Loucy (cell line): ENCODE measurements around the gene PLD5.

ENCODE experiments used
- H2AFZ ChIP-seq: fragments of 200-600 bp; sonication (generic); 2 replicates; pipeline ENCODE4 v1.6.0; 2016; ENCODE audit warnings: antibody characterized with exemption, mild to moderate bottlenecking, low read length, moderate library complexity
- H3F3A ChIP-seq: fragments of 200-600 bp; 2 replicates; pipeline ENCODE4 v1.6.0; 2016; ENCODE audit warnings: antibody characterized with exemption, low read depth, mild to moderate bottlenecking
- H3K27me3 ChIP-seq: fragments of 200-600 bp; sonication (generic); 2 replicates; pipeline ENCODE4 v1.6.1; 2014; ENCODE audit warnings: low read length, mild to moderate bottlenecking; ENCODE audit not compliant: insufficient read depth, poor library complexity, severe bottlenecking
- H3K36me3 ChIP-seq: fragments of 200-600 bp; sonication (generic); 2 replicates; pipeline ENCODE4 v1.6.1; 2016; ENCODE audit warnings: low read length; ENCODE audit not compliant: insufficient read depth
- H3K4me1 ChIP-seq: fragments of 200-600 bp; sonication (generic); 2 replicates; pipeline ENCODE4 v1.5.1; 2014; ENCODE audit warnings: low read length, mild to moderate bottlenecking; ENCODE audit not compliant: insufficient read depth, poor library complexity, severe bottlenecking
- H3K4me2 ChIP-seq: fragments of 200-600 bp; sonication (generic); 2 replicates; pipeline ENCODE4 v1.6.0; 2014; ENCODE audit warnings: antibody characterized with exemption, low read length, low read depth, mild to moderate bottlenecking; ENCODE audit not compliant: poor library complexity, severe bottlenecking
- H3K4me3 ChIP-seq: fragments of 200-600 bp; sonication (generic); 2 replicates; pipeline ENCODE4 v1.5.1; 2014; ENCODE audit warnings: low read length, mild to moderate bottlenecking, mixed read lengths; ENCODE audit not compliant: poor library complexity, severe bottlenecking
- H3K79me2 ChIP-seq: fragments of 200-600 bp; sonication (generic); 2 replicates; pipeline ENCODE4 v1.6.1; 2014; ENCODE audit warnings: low read length; ENCODE audit not compliant: insufficient read depth
- H3K9ac ChIP-seq: fragments of 200-600 bp; sonication (generic); 2 replicates; pipeline ENCODE4 v1.6.0; 2014; ENCODE audit warnings: mild to moderate bottlenecking, low read depth, low read length, moderate library complexity; ENCODE audit not compliant: poor library complexity, severe bottlenecking
- H3K9me2 ChIP-seq: fragments of 200-600 bp; sonication (generic); replicated peaks from 2 replicates; pipeline ENCODE4 v1.6.1; 2016; ENCODE audit warnings: low read depth, low read length, mixed read lengths
- H3K9me3 ChIP-seq: fragments of 200-600 bp; sonication (generic); 2 replicates; pipeline ENCODE4 v1.6.1; 2014; ENCODE audit warnings: mild to moderate bottlenecking, antibody characterized with exemption, low read length, low read depth; ENCODE audit not compliant: insufficient read depth
- H4K20me1 ChIP-seq: fragments of 200-600 bp; sonication (generic); 2 replicates; pipeline ENCODE4 v1.6.0; 2014; ENCODE audit warnings: antibody characterized with exemption, low read length, mild to moderate bottlenecking; ENCODE audit not compliant: insufficient read depth, poor library complexity, severe bottlenecking
- CTCF ChIP-seq: fragments of 200-600 bp; sonication (generic); conservative IDR thresholded peaks from 2 replicates; pipeline ENCODE4 v1.5.1; 2014; ENCODE audit warnings: mild to moderate bottlenecking, antibody characterized with exemption, low read length
- EZH2phosphoT487 ChIP-seq: fragments of 200-600 bp; IDR thresholded peaks from 2 replicates; pipeline ENCODE4 v1.6.1; 2018; ENCODE audit warnings: antibody characterized with exemption, mild to moderate bottlenecking, moderate library complexity, borderline replicate concordance

The PLD5 gene

DNA sequence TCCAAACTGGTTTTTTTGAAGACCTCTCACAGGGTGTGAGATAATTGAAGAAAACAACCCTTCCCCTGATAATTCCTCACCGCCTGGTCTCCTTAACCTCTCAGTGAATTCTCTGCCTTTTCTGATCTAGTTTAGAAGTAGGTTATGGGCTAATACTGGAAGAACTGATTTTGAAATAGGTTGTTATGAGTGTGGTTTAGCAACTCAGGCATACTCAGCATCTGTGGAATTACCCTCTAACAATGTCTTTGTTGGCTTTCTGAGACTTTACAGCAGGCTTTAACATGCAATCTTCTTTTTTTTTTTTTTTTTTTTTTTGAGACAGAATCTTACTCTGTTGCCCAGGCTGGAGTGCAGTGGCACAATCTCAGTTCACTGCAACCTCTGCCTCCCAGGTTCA, 10.3 kb upstream of the PLD5 start:
- Histone ChIP-seq H2AFZ (no peak overlapping the region), H3K36me3 (no peaks in the 10 kb centered on the region), H3K9me2 (no peaks in the 10 kb centered on the region), H3K27me3 (no peaks in the 10 kb centered on the region), H3K9me3 (no peaks in the 10 kb centered on the region), H3K79me2 (no peaks in the 10 kb centered on the region), H3K4me1 (no peaks in the 10 kb centered on the region), H3K4me2 (no peak overlapping the region), H3K4me3 (no peak overlapping the region), H3F3A (no peaks in the 10 kb centered on the region), H3K9ac (no peak overlapping the region), H4K20me1 (no peaks in the 10 kb centered on the region)
- TF ChIP-seq EZH2phosphoT487 (no peak), CTCF (no peak)

DNA sequence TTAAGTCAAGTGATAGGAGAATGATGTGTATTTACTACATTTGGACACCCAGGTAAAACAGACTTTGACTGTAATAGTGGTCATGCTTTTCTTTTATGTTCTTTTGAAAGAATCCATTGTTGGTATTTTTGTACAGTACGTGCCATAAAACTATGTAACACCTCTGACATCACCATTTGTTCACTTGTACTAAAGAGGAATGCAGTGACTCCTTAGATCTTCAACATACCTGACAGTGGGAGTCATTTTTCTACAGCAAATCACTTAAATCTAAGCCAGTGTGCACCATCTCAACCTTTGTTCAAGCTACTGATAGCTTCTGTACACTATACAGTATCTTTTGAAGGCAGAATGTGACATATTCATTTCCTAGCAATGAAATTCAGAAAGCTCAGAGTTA, 6.3 kb upstream of the PLD5 start:
- Histone ChIP-seq H3K27me3 (no peaks in the 10 kb centered on the region), H3K4me3 (no peak overlapping the region), H3K4me1 (no peaks in the 10 kb centered on the region), H2AFZ (no peak overlapping the region), H4K20me1 (no peaks in the 10 kb centered on the region), H3F3A (no peaks in the 10 kb centered on the region), H3K9me3 (no peaks in the 10 kb centered on the region), H3K36me3 (no peaks in the 10 kb centered on the region), H3K9me2 (no peaks in the 10 kb centered on the region), H3K79me2 (no peaks in the 10 kb centered on the region), H3K4me2 (no peak overlapping the region), H3K9ac (no peak overlapping the region)
- no peak for TF ChIP-seq CTCF
- no peak for TF ChIP-seq EZH2phosphoT487

GRCh38 chr1:242525769-242526168, 1.3 kb upstream of the PLD5 start:
- Histone ChIP-seq H3K79me2 (no peaks in the 10 kb centered on the region), H3K4me2 (no peak overlapping the region), H3K9me2 (no peaks in the 10 kb centered on the region), H3K9ac (no peak overlapping the region), H2AFZ (no peak overlapping the region), H3K4me3 (no peak overlapping the region), H3K4me1 (no peaks in the 10 kb centered on the region), H3F3A (no peaks in the 10 kb centered on the region), H4K20me1 (no peaks in the 10 kb centered on the region), H3K36me3 (no peaks in the 10 kb centered on the region), H3K9me3 (no peaks in the 10 kb centered on the region), H3K27me3 (no peaks in the 10 kb centered on the region)
- TF ChIP-seq EZH2phosphoT487 (no peak), CTCF (no peak)
